Colonic mucosa (tissue), 4 donors: Measurements from ENCODE around the gene UFC1. TPM values are rescaled to one million over a fixed set of nuclear protein-coding genes. Genes with fewer than 3 reads are reported as not detected.

Experiments used
- DNase-seq: peaks from one replicate; pipeline ENCODE4 v3.0.0-alpha.2; 2020
- H3K27ac ChIP-seq: fragments of 200-600 bp; one replicate; pipeline ENCODE4 v1.8.0; 2021
- H3K27me3 ChIP-seq: fragments of 200-600 bp; one replicate; pipeline ENCODE4 v1.8.0; 2021
- H3K36me3 ChIP-seq: fragments of 200-600 bp; one replicate; pipeline ENCODE4 v1.8.0; 2021
- H3K4me1 ChIP-seq: fragments of 200-600 bp; one replicate; pipeline ENCODE4 v1.8.0; 2021; ENCODE audit warnings: mild to moderate bottlenecking
- H3K4me3 ChIP-seq: fragments of 200-600 bp; one replicate; pipeline ENCODE4 v1.8.0; 2021
- H3K9ac ChIP-seq, 2 donors: one replicate each; pipeline ENCODE4 v1.7.0; 2013; ENCODE audit warnings: control low read depth in 2 of 2, low read depth in 2 of 2, low read length in 2 of 2
- H3K9me3 ChIP-seq: fragments of 200-600 bp; one replicate; pipeline ENCODE4 v1.8.0; 2021
- CTCF ChIP-seq: fragments of 200-600 bp; IDR thresholded peaks from one replicate; pipeline ENCODE4 v1.8.0; 2022; ENCODE audit warnings: antibody characterized with exemption, mild to moderate bottlenecking
- intact Hi-C: fragments of 100-400 bp; cut with DNase I; formaldehyde crosslinking; loops from one replicate; pipeline ENCODE4 v1.14.1; 2022
- total RNA-seq, 2 donors: library from RNA; stranded (reverse); fragmentation: NEBNext Ultra II Directional in 1 of 2; extraction: Animal tissue kit (Norgen Biotek cat#: 25700) in 1 of 2; gene quantifications; one replicate each; pipeline ENCODE4 v1.2.1, GENCODE V29; 2021
- donor health status: healthy.
- donor health status: DM: no; HTN: no; CAD: no.
- donor health status: DM: no; HTN: no; CAD: no.

Gene UFC1
- total RNA-seq, 2 donors from 2014 or later = 94.2 to 111 TPM

DNA sequence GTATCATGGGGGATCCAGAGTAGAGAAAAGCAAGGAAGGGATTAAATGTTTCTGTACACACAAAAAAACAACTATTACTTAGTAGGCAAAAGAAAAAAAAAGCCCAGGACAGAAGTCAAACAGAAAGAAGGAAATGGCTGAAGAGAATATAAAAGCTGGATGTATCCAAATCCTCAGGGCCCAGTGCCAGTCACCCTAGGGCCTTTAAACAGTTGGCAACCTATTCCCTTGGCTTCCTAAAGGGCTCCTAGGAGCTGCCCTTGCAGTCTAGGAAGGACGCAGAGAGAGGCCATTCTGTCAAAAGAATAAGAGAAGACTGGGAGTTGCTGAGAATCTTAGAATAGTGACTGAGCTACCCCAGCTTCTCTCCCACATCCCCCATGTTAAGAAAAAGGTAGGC, 18.6 kb downstream of the UFC1 start:
- no peak for DNase-seq
- no peak overlapping the region for H3K4me3 ChIP-seq
- H3K4me1 ChIP-seq = peaks cover 4% of the 10 kb centered on the region
- intact Hi-C loops = no loop called here
- no peak for TF ChIP-seq CTCF
- no peak overlapping the region for H3K27ac ChIP-seq
- no peaks in the 10 kb centered on the region for H3K9me3 ChIP-seq
- no peak overlapping the region for H3K9ac ChIP-seq
- peaks cover 19% of the 10 kb centered on the region for H3K36me3 ChIP-seq
- H3K27me3 ChIP-seq = no peaks in the 10 kb centered on the region

DNA sequence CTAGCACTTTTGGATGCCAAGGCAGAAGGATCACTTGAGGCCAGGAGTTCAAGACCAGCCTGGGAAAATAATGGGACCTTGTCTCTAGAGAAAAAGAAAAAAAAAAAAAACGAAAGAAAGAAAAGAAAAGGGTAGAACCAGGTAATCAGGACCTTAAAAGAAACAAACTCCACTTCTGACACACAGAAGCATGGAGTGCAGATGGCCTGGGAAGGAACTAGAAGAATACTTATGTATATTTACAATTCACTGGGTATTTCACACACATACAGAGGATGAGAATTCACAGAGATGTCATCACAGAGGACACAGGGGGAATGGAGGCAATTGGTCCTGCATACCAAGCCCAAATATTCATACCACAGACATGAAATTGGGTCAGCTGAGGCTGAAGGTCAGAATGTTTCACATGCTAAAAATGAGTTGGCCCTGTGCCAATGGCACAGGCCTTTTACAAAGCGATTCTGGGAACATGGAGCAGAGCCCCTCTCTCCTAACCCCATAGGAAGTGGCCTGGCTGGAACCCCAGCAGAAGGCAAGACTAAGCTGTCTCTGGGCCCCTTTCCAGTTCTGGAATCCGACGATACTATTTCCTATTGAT, 19.1 kb downstream of the UFC1 start:
- H3K9me3 ChIP-seq = no peaks in the 10 kb centered on the region
- no peak overlapping the region for H3K9ac ChIP-seq
- H3K27me3 ChIP-seq = no peaks in the 10 kb centered on the region
- no peak overlapping the region for H3K27ac ChIP-seq
- H3K36me3 ChIP-seq = peaks cover 19% of the 10 kb centered on the region
- H3K4me1 ChIP-seq = peaks cover 4% of the 10 kb centered on the region
- intact Hi-C loops = no loop called here
- H3K4me3 ChIP-seq = no peak overlapping the region
- no peak for TF ChIP-seq CTCF
- no peak for DNase-seq

DNA sequence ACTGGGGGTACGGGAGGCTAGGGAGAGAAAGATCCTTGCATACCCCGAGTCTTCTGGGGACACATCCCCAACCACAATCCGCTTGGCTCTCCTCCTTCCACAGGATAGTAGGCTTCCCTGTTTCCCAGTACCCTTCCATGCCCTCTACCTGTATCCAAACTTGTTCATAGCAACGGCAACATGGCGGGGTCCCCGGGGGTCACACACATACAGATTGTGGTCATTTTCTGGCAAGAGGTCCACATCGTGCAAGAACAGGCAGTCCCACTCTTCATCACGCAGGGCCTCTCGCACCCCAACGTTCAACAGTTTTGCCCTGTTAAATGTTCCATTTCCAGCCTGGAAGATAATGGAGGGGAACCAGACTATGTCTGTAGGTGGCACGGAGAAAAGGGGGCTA, 19.9 kb downstream of the UFC1 start:
- no peak overlapping the region for H3K9ac ChIP-seq
- no peaks in the 10 kb centered on the region for H3K27me3 ChIP-seq
- DNase-seq = no peak
- peaks cover 4% of the 10 kb centered on the region for H3K4me1 ChIP-seq
- no peaks in the 10 kb centered on the region for H3K9me3 ChIP-seq
- no peak for TF ChIP-seq CTCF
- peaks cover 19% of the 10 kb centered on the region for H3K36me3 ChIP-seq
- H3K4me3 ChIP-seq = no peak overlapping the region
- no peak overlapping the region for H3K27ac ChIP-seq
- intact Hi-C loops = no loop called here

- Histone ChIP-seq H3K4me1 (peaks cover 4% of the 10 kb centered on the region), H3K36me3 (peaks cover 19% of the 10 kb centered on the region), H3K9ac (no peak overlapping the region), H3K4me3 (no peak overlapping the region), H3K27ac (no peak overlapping the region), H3K27me3 (no peaks in the 10 kb centered on the region), H3K9me3 (no peaks in the 10 kb centered on the region)
- TF ChIP-seq CTCF = no peak
- intact Hi-C loops = no loop called here
- no peak for DNase-seq
Observed at GRCh38 chr1:161174911-161175310, 21.1 kb downstream of the UFC1 start.

GRCh38 chr1:161175771-161176453, 22.1 kb downstream of the UFC1 start:
- intact Hi-C loops = no loop called here
- H3K36me3 ChIP-seq = peaks cover 14% of the 10 kb centered on the region

More at GRCh38 chr1:161175771-161176453, 22.1 kb downstream of the UFC1 start:
- Histone ChIP-seq H3K4me3 (no peak overlapping the region), H3K9ac (peak overlapping the region; percentile 81 to 97), H3K9me3 (no peaks in the 10 kb centered on the region), H3K27me3 (no peaks in the 10 kb centered on the region), H3K4me1 (peaks cover 4% of the 10 kb centered on the region), H3K27ac (peak overlapping the region; percentile 83)
- no peak for TF ChIP-seq CTCF
- no peak for DNase-seq
